ENCODE data around the gene PAM16. TPM values are rescaled to one million over a fixed set of nuclear protein-coding genes. Genes with fewer than 3 reads are reported as not detected.
A peak's percentile ranks its signal among the peaks of the same experiment; 100 is the strongest.

PAM16 gene
- total and polyA plus RNA-seq, 9 of the 15 experiments (the other 6 are each of a cell fraction or from before 2014, with no cell fraction given), result 38.7 to 273 (median 79.3) TPM

DNA sequence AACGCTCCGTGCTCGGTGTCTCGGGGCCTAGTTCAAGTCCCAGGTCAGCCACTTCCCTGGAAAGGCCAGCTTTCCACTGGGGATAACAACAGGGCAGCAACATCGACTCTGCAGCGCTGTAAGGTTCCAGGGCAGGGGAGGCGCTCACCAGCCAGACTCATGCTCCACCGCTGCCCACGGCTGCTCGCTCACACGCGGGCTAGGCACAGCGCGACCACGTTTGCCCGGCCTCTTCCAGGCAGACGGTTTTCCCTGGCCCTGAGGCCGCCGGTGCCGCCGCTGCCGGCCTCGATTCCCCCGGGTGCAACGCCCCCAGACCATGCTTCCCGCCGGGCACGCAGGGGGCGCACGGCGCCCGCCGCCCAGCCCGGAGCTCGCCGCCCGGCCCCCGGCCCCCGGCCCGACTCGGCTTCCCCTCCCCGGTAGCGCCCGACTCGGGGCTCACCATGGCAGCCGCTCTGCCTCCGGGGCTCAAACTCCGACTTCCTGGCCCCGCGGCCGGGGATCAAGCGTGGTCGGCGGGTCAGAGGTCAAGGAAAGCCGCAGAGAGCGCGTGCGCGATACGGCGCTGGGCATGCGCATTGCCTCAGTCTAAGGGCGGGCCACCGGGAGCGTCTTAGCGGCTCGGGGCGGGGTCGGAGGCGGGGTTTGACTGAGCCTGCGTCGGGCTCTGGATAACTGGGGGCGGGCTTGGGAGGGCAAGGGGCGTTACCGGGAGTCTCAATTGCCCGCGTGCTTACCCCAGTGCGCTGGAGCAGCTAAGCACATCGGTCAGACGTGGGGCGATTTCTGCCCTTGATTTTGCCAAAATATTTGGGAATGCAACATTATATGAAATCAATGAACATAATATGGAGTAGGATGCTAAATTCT is at the start of gene PAM16 (continued):
- TF ChIP-seq ZC3H8 (IDR thresholded peaks at IDR 0.05) (no peak), MAZ (CRISPR knock-in tag; conservative IDR thresholded peaks at IDR 0.05 in 1 of 2, IDR thresholded peaks at IDR 0.05 in 1 of 2) (peak; percentile 42 to 72), PHF20 (IDR thresholded peaks at IDR 0.05; ENCODE audit: partially characterized antibody) (no peak), COPS2 (conservative IDR thresholded peaks at IDR 0.05) (no peak), RBFOX2 (IDR thresholded peaks at IDR 0.05; ENCODE audit: low read depth, low read length) (peak; percentile 92), SMARCA4 (IDR thresholded peaks at IDR 0.05) (no peak), SMAD1 (IDR thresholded peaks at IDR 0.05; ENCODE audit: low read depth, low read length, partially characterized antibody) (peak; percentile 62), PKNOX1 (IDR thresholded peaks at IDR 0.05) (no peak), BRD9 (IDR thresholded peaks at IDR 0.05; ENCODE audit: low read depth, partially characterized antibody) (no peak), ZNF79 (CRISPR knock-in tag; IDR thresholded peaks at IDR 0.05; ENCODE audit: low read depth) (no peak), CTCFL (IDR thresholded peaks at IDR 0.05; ENCODE audit: borderline replicate concordance, insufficient read depth, low read depth, low read length, poor library complexity, severe bottlenecking) (peak; percentile 10), SNAPC5 (CRISPR knock-in tag; IDR thresholded peaks at IDR 0.05) (no peak), PPARD (CRISPR knock-in tag; IDR thresholded peaks at IDR 0.05) (no peak), HOMEZ (CRISPR knock-in tag; IDR thresholded peaks at IDR 0.05) (peak; percentile 30; the same call in 1 of the 2 replicates), SRF (CRISPR knock-in tag; IDR thresholded peaks at IDR 0.05) (no peak)
- TF ChIP-seq, protein P1, sequence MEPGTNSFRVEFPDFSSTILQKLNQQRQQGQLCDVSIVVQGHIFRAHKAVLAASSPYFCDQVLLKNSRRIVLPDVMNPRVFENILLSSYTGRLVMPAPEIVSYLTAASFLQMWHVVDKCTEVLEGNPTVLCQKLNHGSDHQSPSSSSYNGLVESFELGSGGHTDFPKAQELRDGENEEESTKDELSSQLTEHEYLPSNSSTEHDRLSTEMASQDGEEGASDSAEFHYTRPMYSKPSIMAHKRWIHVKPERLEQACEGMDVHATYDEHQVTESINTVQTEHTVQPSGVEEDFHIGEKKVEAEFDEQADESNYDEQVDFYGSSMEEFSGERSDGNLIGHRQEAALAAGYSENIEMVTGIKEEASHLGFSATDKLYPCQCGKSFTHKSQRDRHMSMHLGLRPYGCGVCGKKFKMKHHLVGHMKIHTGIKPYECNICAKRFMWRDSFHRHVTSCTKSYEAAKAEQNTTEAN (CRISPR knock-in tag; IDR thresholded peaks at IDR 0.05), result 0 out of 2 replicates have a peak, but pooled peaks have one; percentile 36
- TF ChIP-seq, protein P2, sequence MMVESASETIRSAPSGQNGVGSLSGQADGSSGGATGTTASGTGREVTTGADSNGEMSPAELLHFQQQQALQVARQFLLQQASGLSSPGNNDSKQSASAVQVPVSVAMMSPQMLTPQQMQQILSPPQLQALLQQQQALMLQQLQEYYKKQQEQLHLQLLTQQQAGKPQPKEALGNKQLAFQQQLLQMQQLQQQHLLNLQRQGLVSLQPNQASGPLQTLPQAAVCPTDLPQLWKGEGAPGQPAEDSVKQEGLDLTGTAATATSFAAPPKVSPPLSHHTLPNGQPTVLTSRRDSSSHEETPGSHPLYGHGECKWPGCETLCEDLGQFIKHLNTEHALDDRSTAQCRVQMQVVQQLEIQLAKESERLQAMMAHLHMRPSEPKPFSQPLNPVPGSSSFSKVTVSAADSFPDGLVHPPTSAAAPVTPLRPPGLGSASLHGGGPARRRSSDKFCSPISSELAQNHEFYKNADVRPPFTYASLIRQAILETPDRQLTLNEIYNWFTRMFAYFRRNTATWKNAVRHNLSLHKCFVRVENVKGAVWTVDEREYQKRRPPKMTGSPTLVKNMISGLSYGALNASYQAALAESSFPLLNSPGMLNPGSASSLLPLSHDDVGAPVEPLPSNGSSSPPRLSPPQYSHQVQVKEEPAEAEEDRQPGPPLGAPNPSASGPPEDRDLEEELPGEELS (CRISPR knock-in tag; IDR thresholded peaks at IDR 0.05; ENCODE audit: borderline replicate concordance), result peak; percentile 80; the same call in 1 of the 2 replicates

Data from K562 (cell line).